ENCODE data around the gene DGKZ. TPM values are rescaled to one million over a fixed set of nuclear protein-coding genes. Genes with fewer than 3 reads are reported as not detected.

The DGKZ gene
- total and polyA plus RNA-seq, 4 donors: 33.3 to 63.2 (median 44.1) TPM

- Histone ChIP-seq H3K27ac (ENCODE audit: low read depth in 1 of 2, low read length in 1 of 2) (peak overlapping the region; percentile 10 to 86), H3K9me3 (ENCODE audit: control insufficient read depth in 4 of 4, insufficient read depth in 3 of 4, low read length in 3 of 4) (no peaks in the 10 kb centered on the region), H3K4me3 (no peak overlapping the region), H3K9ac (ENCODE audit: insufficient read depth in 1 of 2, low read length in 2 of 2) (no peak overlapping the region), H3K4me1 (ENCODE audit: control insufficient read depth in 5 of 5, insufficient read depth in 5 of 5, low read length in 5 of 5) (peaks cover 5 to 41% (median 24%) of the 10 kb centered on the region in 5 donors), H3K27me3 (ENCODE audit: control insufficient read depth in 3 of 3, insufficient read depth in 3 of 3, low read length in 2 of 3) (peaks cover 0 to 3% (median 0%) of the 10 kb centered on the region in 3 donors), H3K36me3 (ENCODE audit: control insufficient read depth in 4 of 4, insufficient read depth in 4 of 4, low read length in 4 of 4) (no peaks in the 10 kb centered on the region)
- TF ChIP-seq, protein P1, sequence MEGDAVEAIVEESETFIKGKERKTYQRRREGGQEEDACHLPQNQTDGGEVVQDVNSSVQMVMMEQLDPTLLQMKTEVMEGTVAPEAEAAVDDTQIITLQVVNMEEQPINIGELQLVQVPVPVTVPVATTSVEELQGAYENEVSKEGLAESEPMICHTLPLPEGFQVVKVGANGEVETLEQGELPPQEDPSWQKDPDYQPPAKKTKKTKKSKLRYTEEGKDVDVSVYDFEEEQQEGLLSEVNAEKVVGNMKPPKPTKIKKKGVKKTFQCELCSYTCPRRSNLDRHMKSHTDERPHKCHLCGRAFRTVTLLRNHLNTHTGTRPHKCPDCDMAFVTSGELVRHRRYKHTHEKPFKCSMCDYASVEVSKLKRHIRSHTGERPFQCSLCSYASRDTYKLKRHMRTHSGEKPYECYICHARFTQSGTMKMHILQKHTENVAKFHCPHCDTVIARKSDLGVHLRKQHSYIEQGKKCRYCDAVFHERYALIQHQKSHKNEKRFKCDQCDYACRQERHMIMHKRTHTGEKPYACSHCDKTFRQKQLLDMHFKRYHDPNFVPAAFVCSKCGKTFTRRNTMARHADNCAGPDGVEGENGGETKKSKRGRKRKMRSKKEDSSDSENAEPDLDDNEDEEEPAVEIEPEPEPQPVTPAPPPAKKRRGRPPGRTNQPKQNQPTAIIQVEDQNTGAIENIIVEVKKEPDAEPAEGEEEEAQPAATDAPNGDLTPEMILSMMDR (IDR thresholded peaks at IDR 0.05; ENCODE audit: control extremely low read depth, extremely low read depth): no peak
- 90 to 93% methylated on average over 3 of the region's 3 CpGs for WGBS, 2 donors
- ATAC-seq (ENCODE audit: insufficient read depth, low FRiP score): no peak
- no peak for DNase-seq
Observed at GRCh38 chr11:46341454-46341853, 5.8 kb upstream of the DGKZ start.

- Histone ChIP-seq H3K27me3 (ENCODE audit: control insufficient read depth in 3 of 3, insufficient read depth in 3 of 3, low read length in 2 of 3) (peaks cover 0 to 5% (median 0%) of the 10 kb centered on the region in 3 donors), H3K9me3 (ENCODE audit: control insufficient read depth in 4 of 4, insufficient read depth in 3 of 4, low read length in 3 of 4) (no peaks in the 10 kb centered on the region), H3K4me3 (no peak overlapping the region), H3K36me3 (ENCODE audit: control insufficient read depth in 4 of 4, insufficient read depth in 4 of 4, low read length in 4 of 4) (no peaks in the 10 kb centered on the region), H3K9ac (ENCODE audit: insufficient read depth in 1 of 2, low read length in 2 of 2) (no peak overlapping the region), H3K4me1 (ENCODE audit: control insufficient read depth in 5 of 5, insufficient read depth in 5 of 5, low read length in 5 of 5) (peaks cover 5 to 41% (median 26%) of the 10 kb centered on the region in 5 donors), H3K27ac (ENCODE audit: low read depth in 1 of 2, low read length in 1 of 2) (peak overlapping the region; percentile 10 to 86)
- ATAC-seq (ENCODE audit: insufficient read depth, low FRiP score): no peak
- peak; percentile 66 to 88 (median 70) for DNase-seq
- TF ChIP-seq, protein P1 (IDR thresholded peaks at IDR 0.05; ENCODE audit: control extremely low read depth, extremely low read depth): no peak
- WGBS, 2 donors: 14 to 28% methylated on average over 5 of the region's 5 CpGs
Observed at GRCh38 chr11:46342239-46342638, 5.0 kb upstream of the DGKZ start.

- H3K27ac ChIP-seq (ENCODE audit: low read depth in 1 of 2, low read length in 1 of 2): no peak overlapping the region
- H3K4me3 ChIP-seq: no peak overlapping the region
- H3K36me3 ChIP-seq (ENCODE audit: control insufficient read depth in 4 of 4, insufficient read depth in 4 of 4, low read length in 4 of 4): no peaks in the 10 kb centered on the region
- H3K4me1 ChIP-seq (ENCODE audit: control insufficient read depth in 5 of 5, insufficient read depth in 5 of 5, low read length in 5 of 5): peaks cover 5 to 49% (median 28%) of the 10 kb centered on the region in 5 donors
- H3K9ac ChIP-seq (ENCODE audit: insufficient read depth in 1 of 2, low read length in 2 of 2): no peak overlapping the region
- DNase-seq: no peak
- TF ChIP-seq, protein P1 (IDR thresholded peaks at IDR 0.05; ENCODE audit: control extremely low read depth, extremely low read depth): no peak
- H3K9me3 ChIP-seq (ENCODE audit: control insufficient read depth in 4 of 4, insufficient read depth in 3 of 4, low read length in 3 of 4): no peaks in the 10 kb centered on the region
- peaks cover 0 to 5% (median 0%) of the 10 kb centered on the region in 3 donors for H3K27me3 ChIP-seq (ENCODE audit: control insufficient read depth in 3 of 3, insufficient read depth in 3 of 3, low read length in 2 of 3)
- 75% methylated on average over 3 of the region's 3 CpGs for WGBS, 2 donors
- no peak for ATAC-seq (ENCODE audit: insufficient read depth, low FRiP score)
Observed at GRCh38 chr11:46343520-46343919, 3.7 kb upstream of the DGKZ start.

- H3K9ac ChIP-seq (ENCODE audit: insufficient read depth in 1 of 2, low read length in 2 of 2): no peak overlapping the region
- ATAC-seq (ENCODE audit: insufficient read depth, low FRiP score): no peak
- no peaks in the 10 kb centered on the region for H3K36me3 ChIP-seq (ENCODE audit: control insufficient read depth in 4 of 4, insufficient read depth in 4 of 4, low read length in 4 of 4)
- H3K27ac ChIP-seq (ENCODE audit: low read depth in 1 of 2, low read length in 1 of 2): peak overlapping the region; percentile 54 to 66
- peaks cover 4 to 40% (median 20%) of the 10 kb centered on the region in 5 donors for H3K4me1 ChIP-seq (ENCODE audit: control insufficient read depth in 5 of 5, insufficient read depth in 5 of 5, low read length in 5 of 5)
- TF ChIP-seq, protein P1 (IDR thresholded peaks at IDR 0.05; ENCODE audit: control extremely low read depth, extremely low read depth): no peak
- peaks cover 0 to 5% (median 0%) of the 10 kb centered on the region in 3 donors for H3K27me3 ChIP-seq (ENCODE audit: control insufficient read depth in 3 of 3, insufficient read depth in 3 of 3, low read length in 2 of 3)
- no peaks in the 10 kb centered on the region for H3K9me3 ChIP-seq (ENCODE audit: control insufficient read depth in 4 of 4, insufficient read depth in 3 of 4, low read length in 3 of 4)
- H3K4me3 ChIP-seq: peak overlapping the region; percentile 30
- DNase-seq: peak in 2 of 3 donors; percentile 29 to 47
- 13 to 28% methylated on average over 18 to 20 of the region's 20 CpGs for WGBS, 2 donors
Observed at GRCh38 chr11:46345131-46345597, 2.1 kb upstream of the DGKZ start.

Data from lung (tissue), 12 donors.